ENCODE results near the gene MYORG.

The MYORG gene

GRCh38 chr9:34400686-34401602 is 24.2 kb upstream of the MYORG start:
- Histone ChIP-seq H3K4me3 (ENCODE audit: low read depth, low read length) (no peak overlapping the region), H3K79me2 (ENCODE audit: control insufficient read depth, insufficient read depth, low read length, unreplicated experiment) (no peaks in the 10 kb centered on the region), H3K27ac (ENCODE audit: low read depth, low read length) (no peak overlapping the region), H3K4me1 (ENCODE audit: control insufficient read depth, insufficient read depth, low read length, unreplicated experiment) (no peaks in the 10 kb centered on the region), H2AFZ (ENCODE audit: low read length, unreplicated experiment) (no peak overlapping the region), H3K27me3 (ENCODE audit: insufficient read depth, low read length) (no peaks in the 10 kb centered on the region), H3K36me3 (ENCODE audit: insufficient read depth, low read length) (0 out of 2 replicates have a peak, but pooled peaks cover 5% of the 10 kb centered on the region)

DNA sequence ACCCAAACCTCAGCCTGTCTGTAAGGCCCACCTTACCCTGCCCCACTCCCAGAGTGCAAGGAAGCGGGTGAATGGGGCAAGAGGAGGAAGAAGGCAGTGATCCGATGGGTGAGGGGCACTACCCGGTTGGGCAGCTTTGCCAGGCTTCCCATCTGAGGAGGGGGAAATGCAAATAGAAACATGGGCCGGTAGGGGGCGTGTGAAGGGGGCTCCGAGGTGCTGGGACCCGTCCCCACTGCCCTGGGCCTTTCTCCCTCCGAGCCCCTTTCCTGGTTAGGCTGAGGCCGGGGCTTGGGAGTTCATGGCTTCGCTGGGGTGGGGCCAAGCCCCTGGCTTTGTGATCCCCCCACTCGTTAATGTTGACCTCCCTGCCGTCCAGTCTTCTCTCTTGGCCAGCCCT is 23.6 kb upstream of the MYORG start:
- Histone ChIP-seq H3K36me3 (ENCODE audit: insufficient read depth, low read length) (0 out of 2 replicates have a peak, but pooled peaks cover 5% of the 10 kb centered on the region), H3K4me3 (ENCODE audit: low read depth, low read length) (no peak overlapping the region)

GRCh38 chr9:34399729-34400128 is 23.0 kb upstream of the MYORG start:
- Histone ChIP-seq H3K36me3 (ENCODE audit: insufficient read depth, low read length) (0 out of 2 replicates have a peak, but pooled peaks cover 5% of the 10 kb centered on the region), H3K27me3 (ENCODE audit: insufficient read depth, low read length) (no peaks in the 10 kb centered on the region), H3K4me1 (ENCODE audit: control insufficient read depth, insufficient read depth, low read length, unreplicated experiment) (no peaks in the 10 kb centered on the region), H3K79me2 (ENCODE audit: control insufficient read depth, insufficient read depth, low read length, unreplicated experiment) (no peaks in the 10 kb centered on the region), H3K27ac (ENCODE audit: low read depth, low read length) (no peak overlapping the region), H2AFZ (ENCODE audit: low read length, unreplicated experiment) (no peak overlapping the region), H3K4me3 (ENCODE audit: low read depth, low read length) (no peak overlapping the region)

More for the DNA sequence above, 23.6 kb upstream of the MYORG start:
- Histone ChIP-seq H3K4me1 (ENCODE audit: control insufficient read depth, insufficient read depth, low read length, unreplicated experiment) (no peaks in the 10 kb centered on the region), H3K27me3 (ENCODE audit: insufficient read depth, low read length) (no peaks in the 10 kb centered on the region), H3K27ac (ENCODE audit: low read depth, low read length) (no peak overlapping the region), H3K79me2 (ENCODE audit: control insufficient read depth, insufficient read depth, low read length, unreplicated experiment) (no peaks in the 10 kb centered on the region), H2AFZ (ENCODE audit: low read length, unreplicated experiment) (no peak overlapping the region)

DNA sequence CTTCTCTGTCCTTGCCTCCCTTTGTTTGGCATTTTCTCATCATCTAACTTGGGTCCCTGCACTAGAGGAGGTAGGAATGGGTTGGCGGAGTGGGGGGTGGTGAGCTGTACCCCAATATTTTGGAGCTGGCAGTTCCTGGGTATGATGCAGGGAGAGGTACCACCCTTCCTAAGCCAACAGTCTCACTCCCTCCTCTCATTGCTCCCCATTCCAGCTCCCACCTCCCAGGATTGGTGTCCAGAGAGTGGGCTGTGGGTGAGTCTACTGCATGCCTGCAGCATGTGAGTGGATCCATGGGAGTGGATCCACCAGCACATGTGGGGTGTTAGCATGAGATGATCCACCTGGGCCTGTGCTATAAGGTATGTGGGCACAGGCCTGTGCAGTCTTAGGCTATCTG is 22.2 kb upstream of the MYORG start:
- Histone ChIP-seq H3K27ac (ENCODE audit: low read depth, low read length) (no peak overlapping the region), H3K4me3 (ENCODE audit: low read depth, low read length) (no peak overlapping the region), H3K27me3 (ENCODE audit: insufficient read depth, low read length) (no peaks in the 10 kb centered on the region), H3K4me1 (ENCODE audit: control insufficient read depth, insufficient read depth, low read length, unreplicated experiment) (no peaks in the 10 kb centered on the region), H3K36me3 (ENCODE audit: insufficient read depth, low read length) (0 out of 2 replicates have a peak, but pooled peaks cover 5% of the 10 kb centered on the region), H3K79me2 (ENCODE audit: control insufficient read depth, insufficient read depth, low read length, unreplicated experiment) (no peaks in the 10 kb centered on the region), H2AFZ (ENCODE audit: low read length, unreplicated experiment) (no peak overlapping the region)

DNA sequence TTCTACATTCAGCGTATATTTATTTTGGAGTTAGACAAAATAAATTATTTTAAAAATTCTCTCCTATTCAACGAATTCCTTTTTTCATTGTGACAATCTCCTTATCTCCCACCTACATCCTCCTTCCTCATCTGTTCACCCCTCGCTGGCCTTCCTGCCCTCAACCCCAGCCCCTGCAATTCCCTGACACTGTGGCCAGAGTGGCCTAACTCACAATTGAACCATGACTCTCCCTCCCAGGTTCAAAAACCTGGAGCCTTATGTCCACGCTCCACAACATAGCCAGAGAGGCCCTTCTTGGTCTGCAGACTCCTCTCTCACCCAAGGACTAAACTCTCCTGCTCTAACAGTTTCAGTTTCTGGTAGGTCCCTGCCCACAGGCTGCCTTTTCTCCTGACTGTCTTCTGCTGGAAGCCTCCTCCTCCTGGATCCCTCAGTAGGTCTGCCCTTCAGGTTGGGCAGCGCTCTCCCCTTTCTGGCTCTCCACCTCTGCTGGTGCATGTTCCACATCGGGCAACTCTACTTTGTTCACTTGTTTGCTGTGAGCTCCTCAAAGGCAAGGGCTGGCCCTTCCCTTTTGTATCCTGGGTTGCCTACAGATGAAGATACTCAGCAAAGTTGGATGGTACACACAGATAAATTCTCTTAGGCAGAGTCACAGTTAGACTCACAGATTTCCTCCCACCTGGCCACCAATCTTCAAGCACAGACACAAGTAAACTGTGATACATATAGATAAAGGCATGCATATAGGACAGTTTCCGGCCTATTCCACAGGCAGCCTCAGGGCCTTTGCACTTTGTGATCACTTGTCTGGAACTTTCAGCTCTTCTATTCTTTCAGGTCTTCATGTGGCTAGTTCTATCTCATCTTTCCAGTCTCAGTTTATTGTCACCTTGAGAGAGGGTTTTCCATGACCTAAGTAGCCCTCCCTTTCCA is 19.8 kb upstream of the MYORG start:
- no peaks in the 10 kb centered on the region for H3K27me3 ChIP-seq (ENCODE audit: insufficient read depth, low read length)

DNA sequence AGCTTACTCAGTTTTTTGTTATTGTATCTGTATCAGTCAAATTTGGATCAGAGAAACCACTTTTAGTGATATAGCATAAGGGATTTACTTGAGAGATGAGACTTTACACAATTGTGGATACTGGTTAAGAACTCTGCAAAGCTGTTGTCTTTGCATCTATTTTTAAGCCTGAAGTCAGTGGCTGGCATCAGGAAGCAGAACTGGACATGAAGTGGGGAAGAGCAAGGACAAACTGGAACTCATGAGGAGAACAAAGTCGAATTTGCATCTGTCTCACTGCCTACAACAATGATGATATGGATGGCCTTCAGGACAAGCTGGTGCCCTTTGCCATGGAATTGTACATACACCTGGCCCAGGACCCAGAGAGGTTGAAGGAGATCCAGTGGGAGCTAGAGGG is 15.8 kb upstream of the MYORG start:
- Histone ChIP-seq H3K79me2 (ENCODE audit: control insufficient read depth, insufficient read depth, low read length, unreplicated experiment) (no peaks in the 10 kb centered on the region), H3K36me3 (ENCODE audit: insufficient read depth, low read length) (no peaks in the 10 kb centered on the region), H3K27me3 (ENCODE audit: insufficient read depth, low read length) (no peaks in the 10 kb centered on the region), H3K4me1 (ENCODE audit: control insufficient read depth, insufficient read depth, low read length, unreplicated experiment) (no peaks in the 10 kb centered on the region), H2AFZ (ENCODE audit: low read length, unreplicated experiment) (no peak overlapping the region), H3K4me3 (ENCODE audit: low read depth, low read length) (no peak overlapping the region), H3K27ac (ENCODE audit: low read depth, low read length) (no peak overlapping the region)

More for the DNA sequence above, 19.8 kb upstream of the MYORG start:
- H3K79me2 ChIP-seq (ENCODE audit: control insufficient read depth, insufficient read depth, low read length, unreplicated experiment) = no peaks in the 10 kb centered on the region
- H3K27ac ChIP-seq (ENCODE audit: low read depth, low read length) = no peak overlapping the region
- no peaks in the 10 kb centered on the region for H3K4me1 ChIP-seq (ENCODE audit: control insufficient read depth, insufficient read depth, low read length, unreplicated experiment)
- H2AFZ ChIP-seq (ENCODE audit: low read length, unreplicated experiment) = no peak overlapping the region
- H3K4me3 ChIP-seq (ENCODE audit: low read depth, low read length) = no peak overlapping the region
- H3K36me3 ChIP-seq (ENCODE audit: insufficient read depth, low read length) = no peaks in the 10 kb centered on the region

- H3K36me3 ChIP-seq (ENCODE audit: insufficient read depth, low read length) = no peaks in the 10 kb centered on the region
- H3K79me2 ChIP-seq (ENCODE audit: control insufficient read depth, insufficient read depth, low read length, unreplicated experiment) = no peaks in the 10 kb centered on the region
- H3K27me3 ChIP-seq (ENCODE audit: insufficient read depth, low read length) = no peaks in the 10 kb centered on the region
- H3K4me3 ChIP-seq (ENCODE audit: low read depth, low read length) = no peak overlapping the region
- H2AFZ ChIP-seq (ENCODE audit: low read length, unreplicated experiment) = no peak overlapping the region
- no peaks in the 10 kb centered on the region for H3K4me1 ChIP-seq (ENCODE audit: control insufficient read depth, insufficient read depth, low read length, unreplicated experiment)
- no peak overlapping the region for H3K27ac ChIP-seq (ENCODE audit: low read depth, low read length)
Observed at GRCh38 chr9:34387239-34387638, 10.5 kb upstream of the MYORG start.

DNA sequence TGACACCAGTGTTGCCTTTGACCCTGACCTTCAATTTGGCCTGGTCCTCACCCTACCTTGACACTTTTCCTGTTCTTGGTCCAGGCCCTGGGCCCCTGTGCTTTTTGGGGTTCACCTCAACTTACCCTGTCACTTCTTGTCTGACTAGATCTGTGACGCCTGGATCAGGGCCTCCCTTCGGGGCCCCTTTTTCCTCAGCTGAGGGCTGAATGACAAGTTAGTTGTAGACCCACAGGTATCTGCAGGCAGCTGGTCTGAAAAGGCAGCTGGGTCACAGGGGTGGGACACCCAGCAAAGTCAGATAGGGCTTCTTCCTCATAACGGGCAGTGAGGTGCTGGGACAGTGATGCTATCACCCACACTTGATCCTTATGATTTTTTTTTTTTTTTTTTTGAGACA is 10.0 kb upstream of the MYORG start:
- H3K79me2 ChIP-seq (ENCODE audit: control insufficient read depth, insufficient read depth, low read length, unreplicated experiment) = no peaks in the 10 kb centered on the region
- no peaks in the 10 kb centered on the region for H3K36me3 ChIP-seq (ENCODE audit: insufficient read depth, low read length)
- no peaks in the 10 kb centered on the region for H3K27me3 ChIP-seq (ENCODE audit: insufficient read depth, low read length)
- no peak overlapping the region for H2AFZ ChIP-seq (ENCODE audit: low read length, unreplicated experiment)
- no peaks in the 10 kb centered on the region for H3K4me1 ChIP-seq (ENCODE audit: control insufficient read depth, insufficient read depth, low read length, unreplicated experiment)
- H3K27ac ChIP-seq (ENCODE audit: low read depth, low read length) = no peak overlapping the region
- no peak overlapping the region for H3K4me3 ChIP-seq (ENCODE audit: low read depth, low read length)

DNA sequence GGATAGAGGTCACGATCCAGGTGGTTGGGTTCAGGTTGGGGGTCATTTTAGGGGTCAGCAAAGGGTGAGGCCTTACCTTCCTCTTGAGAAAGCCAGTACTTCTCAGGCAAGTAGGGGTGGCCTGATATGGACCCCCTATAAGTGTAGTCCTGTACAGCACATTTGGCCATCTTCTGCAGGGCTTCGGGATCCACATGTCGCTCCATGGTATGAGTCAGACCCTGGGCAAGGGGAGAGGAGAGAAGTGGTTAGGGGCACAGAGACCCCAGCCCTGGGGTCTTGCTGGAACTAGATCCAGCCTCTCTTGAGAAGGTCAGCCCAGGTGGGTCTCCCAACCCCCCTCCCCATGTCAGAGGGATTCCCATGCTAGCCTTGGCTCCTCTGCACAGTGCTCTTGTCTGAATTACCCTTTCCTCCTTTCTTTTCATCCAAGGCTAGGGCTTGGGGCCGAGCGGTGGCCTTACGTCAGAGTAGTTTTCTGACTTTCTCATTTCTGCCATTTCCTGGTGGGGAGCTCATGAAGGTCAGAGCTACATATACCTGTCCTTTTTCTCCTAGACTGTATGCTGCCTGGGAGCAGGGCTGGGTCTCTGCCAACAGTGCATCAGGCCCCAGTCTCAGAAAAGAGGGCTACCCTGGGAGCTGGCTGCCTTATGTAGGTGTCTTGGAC is 9.0 kb upstream of the MYORG start:
- Histone ChIP-seq H3K79me2 (ENCODE audit: control insufficient read depth, insufficient read depth, low read length, unreplicated experiment) (no peaks in the 10 kb centered on the region), H3K4me1 (ENCODE audit: control insufficient read depth, insufficient read depth, low read length, unreplicated experiment) (no peaks in the 10 kb centered on the region), H2AFZ (ENCODE audit: low read length, unreplicated experiment) (no peak overlapping the region), H3K27me3 (ENCODE audit: insufficient read depth, low read length) (no peaks in the 10 kb centered on the region), H3K27ac (ENCODE audit: low read depth, low read length) (no peak overlapping the region), H3K36me3 (ENCODE audit: insufficient read depth, low read length) (no peaks in the 10 kb centered on the region), H3K4me3 (ENCODE audit: low read depth, low read length) (no peak overlapping the region)
